K562 (cell line): ENCODE results near the gene IPP. TPM values are rescaled to one million over a fixed set of nuclear protein-coding genes. Genes with fewer than 3 reads are reported as not detected.

Source experiments
- BHLHE40 ChIP-seq: IDR thresholded peaks from 2 replicates; pipeline ENCODE4 v1.6.1; 2011; ENCODE audit warnings: low read length, improper control_type of control experiment
- CBFA2T2 ChIP-seq: fragments of 450-650 bp; conservative IDR thresholded peaks from 2 replicates; pipeline ENCODE4 v1.6.1; 2017; ENCODE audit warnings: mild to moderate bottlenecking
- ELF2 ChIP-seq: fragments of 250-450 bp; sonication (Bioruptor Pico); IDR thresholded peaks from 2 replicates; pipeline ENCODE4 v1.5.0; 2021; ENCODE audit warnings: mild to moderate bottlenecking
- KLF10 ChIP-seq: fragments of 250-450 bp; sonication (Bioruptor Pico); IDR thresholded peaks from 2 replicates; pipeline ENCODE4 v1.6.1; 2021; ENCODE audit warnings: matching md5 sums
- KLF13 ChIP-seq: fragments of 450-650 bp; IDR thresholded peaks from 2 replicates; pipeline ENCODE4 v1.6.1; 2016; ENCODE audit warnings: missing genetic modification characterization, low read depth, mild to moderate bottlenecking, missing compliant biosample characterization, moderate library complexity, borderline replicate concordance
- PCBP1 ChIP-seq: fragments of 200-400 bp; formaldehyde crosslinking; IDR thresholded peaks from 2 replicates; pipeline ENCODE4 v1.6.1; 2018; ENCODE audit warnings: mild to moderate bottlenecking, low read depth, low read length; ENCODE audit not compliant: poor library complexity, severe bottlenecking
- PTRF ChIP-seq: fragments of 450-650 bp; IDR thresholded peaks from 2 replicates; pipeline ENCODE4 v1.6.1; 2016; ENCODE audit warnings: mild to moderate bottlenecking, missing genetic modification characterization, missing compliant biosample characterization
- RBM15 ChIP-seq: fragments of 200-400 bp; formaldehyde crosslinking; IDR thresholded peaks from 2 replicates; pipeline ENCODE4 v1.6.1; 2018; ENCODE audit warnings: mild to moderate bottlenecking, low read length, moderate library complexity; ENCODE audit not compliant: insufficient read depth
- ZNF436 ChIP-seq: fragments of 250-450, 450-650 bp; sonication (Bioruptor Pico); formaldehyde crosslinking; IDR thresholded peaks from 2 replicates; pipeline ENCODE4 v1.7.0; 2020; ENCODE audit warnings: mild to moderate bottlenecking
- polyA plus RNA-seq, 8 experiments: library from polyadenylated mRNA; depleted of rRNA in 4 of 8; stranded (reverse) in 5 of 8; unstranded in 3 of 8; fragments of >200 nt; fragmentation: Nextera tagmentation in 2 of 8; fragmentation: Illumina TruSeq in 1 of 8; extraction: Ambion mirVana in 2 of 8; extraction: Trizol in 1 of 8; gene quantifications; 2 replicates each; pipeline versions ENCODE4 v1.2.1 to v1.2.3, GENCODE V29; 2011 to 2014; ENCODE audit warnings: inconsistent platforms in 1 of 8, missing spikeins in 1 of 8
- total RNA-seq, 7 experiments: library from RNA; depleted of rRNA in 6 of 7; stranded (reverse); fragments of >200 nt in 6 of 7; fragmentation: Illumina TruSeq in 2 of 7; extraction: Trizol in 2 of 7; gene quantifications; 2 replicates each; pipeline versions ENCODE4 v1.2.1 to v1.2.3, GENCODE V29; 2011 to 2021; ENCODE audit warnings: low replicate concordance in 1 of 7
- TF ChIP-seq, protein P1 (sequence below): fragments of 450-650 bp; IDR thresholded peaks from 2 replicates; pipeline ENCODE4 v1.6.1; 2016; ENCODE audit warnings: mild to moderate bottlenecking, moderate library complexity
- TF ChIP-seq, protein P2 (sequence below): sonication (generic); formaldehyde crosslinking; IDR thresholded peaks from 2 replicates; pipeline ENCODE4 v1.8.0; 2022; ENCODE audit warnings: mild to moderate bottlenecking, missing genetic modification reagents, borderline replicate concordance
- TF ChIP-seq, protein P3 (sequence below): fragments of 450-650 bp; conservative IDR thresholded peaks from 2 replicates; pipeline ENCODE4 v1.6.1; 2016; ENCODE audit warnings: missing genetic modification characterization, low read depth, mild to moderate bottlenecking, control low read depth, missing compliant biosample characterization
- TF ChIP-seq, protein P4 (sequence below): fragments of 450-650 bp; IDR thresholded peaks from 2 replicates; pipeline ENCODE4 v1.6.1; 2016; ENCODE audit warnings: antibody characterized with exemption

IPP gene
- total and polyA plus RNA-seq, 9 of the 15 experiments (the other 6 are each of a cell fraction or from before 2014, with no cell fraction given) = 6.9 to 15.1 (median 9.7) TPM

DNA sequence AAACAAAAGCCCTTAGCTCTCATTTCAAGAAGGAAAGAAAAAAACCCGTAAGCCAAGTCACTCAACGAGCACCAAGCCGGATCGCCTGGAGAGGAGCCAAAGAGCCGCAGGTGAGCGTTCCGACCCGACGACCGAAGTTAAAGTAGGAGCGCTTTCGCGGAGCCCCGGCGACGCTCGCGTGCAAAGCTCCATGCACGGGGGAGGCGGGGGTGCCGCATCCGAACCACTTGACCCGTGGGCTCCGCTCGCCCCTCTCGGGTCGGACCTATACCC, 64.5 kb downstream of the IPP start (continued):
- TF ChIP-seq, protein P1, sequence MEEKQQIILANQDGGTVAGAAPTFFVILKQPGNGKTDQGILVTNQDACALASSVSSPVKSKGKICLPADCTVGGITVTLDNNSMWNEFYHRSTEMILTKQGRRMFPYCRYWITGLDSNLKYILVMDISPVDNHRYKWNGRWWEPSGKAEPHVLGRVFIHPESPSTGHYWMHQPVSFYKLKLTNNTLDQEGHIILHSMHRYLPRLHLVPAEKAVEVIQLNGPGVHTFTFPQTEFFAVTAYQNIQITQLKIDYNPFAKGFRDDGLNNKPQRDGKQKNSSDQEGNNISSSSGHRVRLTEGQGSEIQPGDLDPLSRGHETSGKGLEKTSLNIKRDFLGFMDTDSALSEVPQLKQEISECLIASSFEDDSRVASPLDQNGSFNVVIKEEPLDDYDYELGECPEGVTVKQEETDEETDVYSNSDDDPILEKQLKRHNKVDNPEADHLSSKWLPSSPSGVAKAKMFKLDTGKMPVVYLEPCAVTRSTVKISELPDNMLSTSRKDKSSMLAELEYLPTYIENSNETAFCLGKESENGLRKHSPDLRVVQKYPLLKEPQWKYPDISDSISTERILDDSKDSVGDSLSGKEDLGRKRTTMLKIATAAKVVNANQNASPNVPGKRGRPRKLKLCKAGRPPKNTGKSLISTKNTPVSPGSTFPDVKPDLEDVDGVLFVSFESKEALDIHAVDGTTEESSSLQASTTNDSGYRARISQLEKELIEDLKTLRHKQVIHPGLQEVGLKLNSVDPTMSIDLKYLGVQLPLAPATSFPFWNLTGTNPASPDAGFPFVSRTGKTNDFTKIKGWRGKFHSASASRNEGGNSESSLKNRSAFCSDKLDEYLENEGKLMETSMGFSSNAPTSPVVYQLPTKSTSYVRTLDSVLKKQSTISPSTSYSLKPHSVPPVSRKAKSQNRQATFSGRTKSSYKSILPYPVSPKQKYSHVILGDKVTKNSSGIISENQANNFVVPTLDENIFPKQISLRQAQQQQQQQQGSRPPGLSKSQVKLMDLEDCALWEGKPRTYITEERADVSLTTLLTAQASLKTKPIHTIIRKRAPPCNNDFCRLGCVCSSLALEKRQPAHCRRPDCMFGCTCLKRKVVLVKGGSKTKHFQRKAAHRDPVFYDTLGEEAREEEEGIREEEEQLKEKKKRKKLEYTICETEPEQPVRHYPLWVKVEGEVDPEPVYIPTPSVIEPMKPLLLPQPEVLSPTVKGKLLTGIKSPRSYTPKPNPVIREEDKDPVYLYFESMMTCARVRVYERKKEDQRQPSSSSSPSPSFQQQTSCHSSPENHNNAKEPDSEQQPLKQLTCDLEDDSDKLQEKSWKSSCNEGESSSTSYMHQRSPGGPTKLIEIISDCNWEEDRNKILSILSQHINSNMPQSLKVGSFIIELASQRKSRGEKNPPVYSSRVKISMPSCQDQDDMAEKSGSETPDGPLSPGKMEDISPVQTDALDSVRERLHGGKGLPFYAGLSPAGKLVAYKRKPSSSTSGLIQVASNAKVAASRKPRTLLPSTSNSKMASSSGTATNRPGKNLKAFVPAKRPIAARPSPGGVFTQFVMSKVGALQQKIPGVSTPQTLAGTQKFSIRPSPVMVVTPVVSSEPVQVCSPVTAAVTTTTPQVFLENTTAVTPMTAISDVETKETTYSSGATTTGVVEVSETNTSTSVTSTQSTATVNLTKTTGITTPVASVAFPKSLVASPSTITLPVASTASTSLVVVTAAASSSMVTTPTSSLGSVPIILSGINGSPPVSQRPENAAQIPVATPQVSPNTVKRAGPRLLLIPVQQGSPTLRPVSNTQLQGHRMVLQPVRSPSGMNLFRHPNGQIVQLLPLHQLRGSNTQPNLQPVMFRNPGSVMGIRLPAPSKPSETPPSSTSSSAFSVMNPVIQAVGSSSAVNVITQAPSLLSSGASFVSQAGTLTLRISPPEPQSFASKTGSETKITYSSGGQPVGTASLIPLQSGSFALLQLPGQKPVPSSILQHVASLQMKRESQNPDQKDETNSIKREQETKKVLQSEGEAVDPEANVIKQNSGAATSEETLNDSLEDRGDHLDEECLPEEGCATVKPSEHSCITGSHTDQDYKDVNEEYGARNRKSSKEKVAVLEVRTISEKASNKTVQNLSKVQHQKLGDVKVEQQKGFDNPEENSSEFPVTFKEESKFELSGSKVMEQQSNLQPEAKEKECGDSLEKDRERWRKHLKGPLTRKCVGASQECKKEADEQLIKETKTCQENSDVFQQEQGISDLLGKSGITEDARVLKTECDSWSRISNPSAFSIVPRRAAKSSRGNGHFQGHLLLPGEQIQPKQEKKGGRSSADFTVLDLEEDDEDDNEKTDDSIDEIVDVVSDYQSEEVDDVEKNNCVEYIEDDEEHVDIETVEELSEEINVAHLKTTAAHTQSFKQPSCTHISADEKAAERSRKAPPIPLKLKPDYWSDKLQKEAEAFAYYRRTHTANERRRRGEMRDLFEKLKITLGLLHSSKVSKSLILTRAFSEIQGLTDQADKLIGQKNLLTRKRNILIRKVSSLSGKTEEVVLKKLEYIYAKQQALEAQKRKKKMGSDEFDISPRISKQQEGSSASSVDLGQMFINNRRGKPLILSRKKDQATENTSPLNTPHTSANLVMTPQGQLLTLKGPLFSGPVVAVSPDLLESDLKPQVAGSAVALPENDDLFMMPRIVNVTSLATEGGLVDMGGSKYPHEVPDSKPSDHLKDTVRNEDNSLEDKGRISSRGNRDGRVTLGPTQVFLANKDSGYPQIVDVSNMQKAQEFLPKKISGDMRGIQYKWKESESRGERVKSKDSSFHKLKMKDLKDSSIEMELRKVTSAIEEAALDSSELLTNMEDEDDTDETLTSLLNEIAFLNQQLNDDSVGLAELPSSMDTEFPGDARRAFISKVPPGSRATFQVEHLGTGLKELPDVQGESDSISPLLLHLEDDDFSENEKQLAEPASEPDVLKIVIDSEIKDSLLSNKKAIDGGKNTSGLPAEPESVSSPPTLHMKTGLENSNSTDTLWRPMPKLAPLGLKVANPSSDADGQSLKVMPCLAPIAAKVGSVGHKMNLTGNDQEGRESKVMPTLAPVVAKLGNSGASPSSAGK = no peak
- TF ChIP-seq PTRF (tag) = no peak
- TF ChIP-seq CBFA2T2 = no peak
- peak; percentile 45; the same call in 1 of the 2 replicates for TF ChIP-seq BHLHE40
- TF ChIP-seq ZNF436 (CRISPR knock-in tag) = no peak
- TF ChIP-seq, protein P2, sequence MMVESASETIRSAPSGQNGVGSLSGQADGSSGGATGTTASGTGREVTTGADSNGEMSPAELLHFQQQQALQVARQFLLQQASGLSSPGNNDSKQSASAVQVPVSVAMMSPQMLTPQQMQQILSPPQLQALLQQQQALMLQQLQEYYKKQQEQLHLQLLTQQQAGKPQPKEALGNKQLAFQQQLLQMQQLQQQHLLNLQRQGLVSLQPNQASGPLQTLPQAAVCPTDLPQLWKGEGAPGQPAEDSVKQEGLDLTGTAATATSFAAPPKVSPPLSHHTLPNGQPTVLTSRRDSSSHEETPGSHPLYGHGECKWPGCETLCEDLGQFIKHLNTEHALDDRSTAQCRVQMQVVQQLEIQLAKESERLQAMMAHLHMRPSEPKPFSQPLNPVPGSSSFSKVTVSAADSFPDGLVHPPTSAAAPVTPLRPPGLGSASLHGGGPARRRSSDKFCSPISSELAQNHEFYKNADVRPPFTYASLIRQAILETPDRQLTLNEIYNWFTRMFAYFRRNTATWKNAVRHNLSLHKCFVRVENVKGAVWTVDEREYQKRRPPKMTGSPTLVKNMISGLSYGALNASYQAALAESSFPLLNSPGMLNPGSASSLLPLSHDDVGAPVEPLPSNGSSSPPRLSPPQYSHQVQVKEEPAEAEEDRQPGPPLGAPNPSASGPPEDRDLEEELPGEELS = no peak
- no peak for TF ChIP-seq KLF13
- TF ChIP-seq ELF2 (CRISPR knock-in tag) = no peak
- TF ChIP-seq, protein P3, sequence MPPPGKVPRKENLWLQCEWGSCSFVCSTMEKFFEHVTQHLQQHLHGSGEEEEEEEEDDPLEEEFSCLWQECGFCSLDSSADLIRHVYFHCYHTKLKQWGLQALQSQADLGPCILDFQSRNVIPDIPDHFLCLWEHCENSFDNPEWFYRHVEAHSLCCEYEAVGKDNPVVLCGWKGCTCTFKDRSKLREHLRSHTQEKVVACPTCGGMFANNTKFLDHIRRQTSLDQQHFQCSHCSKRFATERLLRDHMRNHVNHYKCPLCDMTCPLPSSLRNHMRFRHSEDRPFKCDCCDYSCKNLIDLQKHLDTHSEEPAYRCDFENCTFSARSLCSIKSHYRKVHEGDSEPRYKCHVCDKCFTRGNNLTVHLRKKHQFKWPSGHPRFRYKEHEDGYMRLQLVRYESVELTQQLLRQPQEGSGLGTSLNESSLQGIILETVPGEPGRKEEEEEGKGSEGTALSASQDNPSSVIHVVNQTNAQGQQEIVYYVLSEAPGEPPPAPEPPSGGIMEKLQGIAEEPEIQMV (tag) = no peak
- no peak for TF ChIP-seq PCBP1
- no peak for TF ChIP-seq KLF10 (CRISPR knock-in tag)
- TF ChIP-seq, protein P4, sequence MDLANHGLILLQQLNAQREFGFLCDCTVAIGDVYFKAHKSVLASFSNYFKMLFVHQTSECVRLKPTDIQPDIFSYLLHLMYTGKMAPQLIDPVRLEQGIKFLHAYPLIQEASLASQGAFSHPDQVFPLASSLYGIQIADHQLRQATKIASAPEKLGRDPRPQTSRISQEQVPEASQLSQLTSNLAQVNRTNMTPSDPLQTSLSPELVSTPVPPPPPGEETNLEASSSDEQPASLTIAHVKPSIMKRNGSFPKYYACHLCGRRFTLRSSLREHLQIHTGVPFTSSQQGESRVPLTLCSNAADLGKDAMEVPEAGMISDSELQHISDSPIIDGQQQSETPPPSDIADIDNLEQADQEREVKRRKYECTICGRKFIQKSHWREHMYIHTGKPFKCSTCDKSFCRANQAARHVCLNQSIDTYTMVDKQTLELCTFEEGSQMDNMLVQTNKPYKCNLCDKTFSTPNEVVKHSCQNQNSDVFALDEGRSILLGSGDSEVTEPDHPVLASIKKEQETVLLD = no peak
- no peak for TF ChIP-seq RBM15
